ENCODE measurements around the gene GSTM1.
"Not testable (repeated sequence)": the region's sequence is repeated elsewhere in the genome, so short reads cannot be mapped to it uniquely, and the experiment has no call there.

Gene GSTM1

GRCh38 chr1:109697861-109698260, 10.2 kb downstream of the GSTM1 start:
- DNase-seq (ENCODE audit: low read depth in 2 of 2) = not testable (repeated sequence)

- not testable (repeated sequence) for DNase-seq (ENCODE audit: low read depth in 2 of 2)
Observed at GRCh38 chr1:109702940-109703339, 15.3 kb downstream of the GSTM1 start.

- no peak for DNase-seq (ENCODE audit: low read depth in 2 of 2)
Observed at GRCh38 chr1:109704173-109704572, 16.6 kb downstream of the GSTM1 start.

DNA sequence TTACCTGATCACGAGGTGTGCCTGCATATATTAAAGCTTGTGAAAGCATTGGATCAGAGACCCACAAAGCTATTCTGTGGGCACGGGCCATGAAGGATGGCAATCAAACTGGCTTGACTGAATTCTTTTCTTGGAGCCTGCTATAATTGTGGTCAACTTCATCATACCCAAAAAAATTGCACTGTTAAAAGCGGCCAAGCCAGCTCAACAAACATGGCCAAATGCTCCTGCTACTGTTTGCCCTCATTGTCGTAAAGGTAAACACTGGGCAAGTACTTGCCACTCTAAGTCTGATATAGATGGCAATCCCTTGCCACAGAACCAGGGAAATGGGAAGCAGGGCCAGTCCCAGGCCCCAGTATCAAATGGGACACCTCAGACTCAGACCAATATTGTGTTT, 17.8 kb downstream of the GSTM1 start:
- DNase-seq (ENCODE audit: low read depth in 2 of 2) = no peak

GRCh38 chr1:109708949-109709348, 21.3 kb downstream of the GSTM1 start:
- DNase-seq (ENCODE audit: low read depth in 2 of 2) = not testable (repeated sequence)

DNA sequence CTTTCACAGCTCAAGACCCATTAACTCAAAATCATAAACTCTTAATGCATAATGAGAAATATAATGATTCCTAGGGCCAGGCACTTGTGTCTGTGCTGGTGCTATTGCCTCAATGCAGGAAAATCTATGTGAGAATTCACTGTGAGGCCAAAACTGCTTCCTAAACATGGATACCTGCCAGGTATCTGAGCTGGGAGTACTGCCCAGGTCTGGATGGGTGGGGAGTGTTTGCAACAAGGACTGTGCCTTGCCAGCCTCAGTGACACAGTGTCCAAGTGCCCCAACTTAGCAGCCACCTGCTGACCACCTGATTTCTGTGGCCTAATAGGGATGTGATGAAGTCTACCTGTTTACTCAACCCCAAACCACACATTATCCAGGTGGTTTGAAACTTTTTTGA, 22.2 kb downstream of the GSTM1 start:
- not testable (repeated sequence) for DNase-seq (ENCODE audit: low read depth in 2 of 2)

DNA sequence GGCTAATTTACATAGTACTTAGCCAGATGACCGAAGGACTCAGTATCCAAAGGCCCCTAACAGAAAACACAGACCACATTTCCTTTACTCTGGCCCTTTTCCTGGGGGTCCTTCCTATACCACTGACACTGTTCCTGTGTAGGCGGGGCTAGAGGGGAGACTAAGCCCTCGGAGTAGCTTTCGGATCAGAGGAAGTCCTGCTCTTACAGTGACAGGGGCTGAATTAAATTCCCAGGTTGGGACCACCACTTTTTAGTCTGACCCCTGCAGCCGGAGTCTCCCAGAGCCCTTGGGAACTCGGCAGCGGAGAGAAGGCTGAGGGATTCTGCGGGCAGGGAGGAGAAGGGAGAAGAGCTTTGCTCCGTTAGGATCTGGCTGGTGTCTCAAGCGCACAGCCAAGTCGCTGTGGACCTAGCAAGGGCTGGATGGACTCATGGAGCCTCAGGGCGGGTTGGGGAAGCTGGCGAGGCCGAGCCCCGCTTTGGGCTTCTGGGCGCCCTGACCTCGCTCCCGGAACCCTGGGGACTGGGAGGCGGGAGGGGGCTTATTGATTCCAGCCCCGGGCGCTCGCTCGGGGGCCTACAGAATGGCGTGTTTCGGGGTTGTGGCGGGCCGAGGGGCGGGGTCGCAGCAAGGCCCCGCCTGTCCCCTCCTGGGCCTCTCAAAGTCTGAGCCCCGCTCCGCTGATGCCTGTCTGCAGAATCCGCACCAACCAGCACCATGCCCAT, 24.1 kb downstream of the GSTM1 start, which contains the start of gene GSTM5:
Gene GSTM5, plus strand, starts transcription at position 659 of the 728 bp plus-strand sequence. Its CDS starts 62 bp downstream, at position 721.
- DNase-seq (ENCODE audit: low read depth in 2 of 2) = not testable (repeated sequence)

DNA sequence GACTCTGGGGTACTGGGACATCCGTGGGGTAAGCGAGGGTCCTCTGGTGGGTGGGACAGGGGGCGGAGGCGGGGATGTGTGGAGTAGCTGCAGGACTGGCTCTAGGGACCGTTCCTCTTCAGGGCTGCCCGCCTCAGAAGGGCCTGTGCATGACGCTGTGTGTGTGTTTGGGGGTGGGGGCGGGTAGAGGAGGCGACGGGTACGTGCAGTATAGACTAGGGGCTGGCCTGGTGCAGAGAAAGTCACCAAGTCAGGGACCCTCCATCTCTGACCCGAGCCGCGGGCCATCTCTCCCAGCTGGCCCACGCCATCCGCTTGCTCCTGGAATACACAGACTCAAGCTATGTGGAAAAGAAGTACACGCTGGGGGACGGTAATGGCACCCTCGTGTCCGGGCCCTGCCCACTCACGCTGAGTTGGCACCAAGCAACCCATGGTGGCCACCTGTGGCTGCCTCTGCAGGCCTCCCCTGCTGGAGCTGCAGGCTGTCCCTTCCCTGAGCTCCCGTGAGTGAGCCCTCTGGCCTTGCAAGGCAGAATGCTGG, 24.8 kb downstream of the GSTM1 start:
- DNase-seq (ENCODE audit: low read depth in 2 of 2) = no peak

DNA sequence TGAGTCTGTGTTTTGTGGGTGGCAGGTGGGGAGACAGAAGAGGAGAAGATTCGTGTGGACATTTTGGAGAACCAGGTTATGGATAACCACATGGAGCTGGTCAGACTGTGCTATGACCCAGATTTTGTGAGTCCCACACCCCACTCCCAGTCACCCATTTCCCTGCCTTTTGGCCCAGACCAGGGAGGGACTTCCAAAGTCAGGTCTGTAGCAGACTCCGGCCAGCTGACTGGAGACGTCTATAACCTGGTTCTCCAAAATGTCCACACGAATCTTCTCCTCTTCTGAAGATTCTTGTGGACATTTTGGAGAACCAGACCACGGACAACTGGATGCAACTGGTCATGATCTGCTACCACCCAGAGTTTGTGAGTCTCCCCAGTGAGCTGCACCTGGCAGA, 26.0 kb downstream of the GSTM1 start:
- DNase-seq (ENCODE audit: low read depth in 2 of 2) = no peak

GRCh38 chr1:109714661-109715372, 27.2 kb downstream of the GSTM1 start:
- DNase-seq (ENCODE audit: low read depth in 2 of 2) = no peak

DNA sequence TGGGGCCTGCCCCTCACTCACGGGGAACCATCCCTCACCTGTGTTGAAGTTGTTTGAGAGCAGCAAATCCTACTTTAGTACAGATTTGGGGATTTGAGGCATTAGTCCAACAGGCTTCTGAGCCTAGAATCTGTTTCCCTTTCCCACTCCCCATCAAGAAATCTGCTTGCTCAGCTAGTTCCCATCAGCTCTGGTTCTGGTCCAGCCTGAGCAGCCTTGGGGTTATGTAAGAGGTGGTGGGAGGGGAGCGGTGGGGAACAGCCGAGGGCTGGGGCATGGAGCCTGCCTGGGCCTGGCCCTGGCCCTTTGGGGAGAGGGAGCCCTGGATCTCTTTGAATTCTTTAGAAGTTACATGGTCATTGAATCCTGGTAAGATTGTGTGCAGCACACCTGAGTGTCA, 28.5 kb downstream of the GSTM1 start:
- DNase-seq (ENCODE audit: low read depth in 2 of 2) = no peak

- no peak for DNase-seq (ENCODE audit: low read depth in 2 of 2)
Observed at GRCh38 chr1:109716570-109717090, 29.0 kb downstream of the GSTM1 start.

DNA sequence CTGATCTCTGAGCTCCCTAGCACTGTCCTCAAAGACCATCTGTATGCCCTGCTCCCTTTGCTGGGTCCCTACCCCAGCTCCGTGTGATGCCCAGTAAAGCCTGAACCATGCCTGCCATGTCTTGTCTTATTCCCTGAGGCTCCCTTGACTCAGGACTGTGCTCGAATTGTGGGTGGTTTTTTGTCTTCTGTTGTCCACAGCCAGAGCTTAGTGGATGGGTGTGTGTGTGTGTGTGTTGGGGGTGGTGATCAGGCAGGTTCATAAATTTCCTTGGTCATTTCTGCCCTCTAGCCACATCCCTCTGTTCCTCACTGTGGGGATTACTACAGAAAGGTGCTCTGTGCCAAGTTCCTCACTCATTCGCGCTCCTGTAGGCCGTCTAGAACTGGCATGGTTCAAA, 30.1 kb downstream of the GSTM1 start:
- no peak for DNase-seq (ENCODE audit: low read depth in 2 of 2)

- DNase-seq (ENCODE audit: low read depth in 2 of 2) = no peak
Observed at GRCh38 chr1:109718495-109718894, 30.9 kb downstream of the GSTM1 start.

DNA sequence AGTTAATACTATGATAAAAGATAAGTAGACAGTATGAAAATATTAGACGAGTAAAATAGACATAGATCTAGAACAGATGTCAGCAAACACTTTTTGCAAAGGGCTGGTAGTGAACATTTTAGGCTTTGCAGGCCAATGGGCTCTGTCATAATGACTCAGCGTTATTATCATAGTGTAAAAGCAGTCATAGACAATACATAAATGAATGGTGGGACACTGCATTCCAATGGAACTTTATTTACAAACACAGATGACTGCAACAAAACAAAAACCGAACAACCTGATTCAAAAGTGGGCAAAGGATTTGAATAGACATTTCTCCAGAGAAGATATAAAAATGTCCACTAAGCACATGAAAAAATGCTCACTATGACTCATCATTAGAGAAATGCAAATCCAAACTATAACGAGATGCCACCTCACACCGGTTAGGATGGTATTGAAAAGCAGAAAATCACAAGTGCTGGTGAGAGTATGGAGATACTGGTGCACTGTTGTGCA, 31.8 kb downstream of the GSTM1 start:
- no peak for DNase-seq (ENCODE audit: low read depth in 2 of 2)

GRCh38 chr1:109721042-109721441, 33.4 kb downstream of the GSTM1 start:
- no peak for DNase-seq (ENCODE audit: low read depth in 2 of 2)

GRCh38 chr1:109721971-109722370, 34.4 kb downstream of the GSTM1 start:
- DNase-seq (ENCODE audit: low read depth in 2 of 2) = no peak

DNA sequence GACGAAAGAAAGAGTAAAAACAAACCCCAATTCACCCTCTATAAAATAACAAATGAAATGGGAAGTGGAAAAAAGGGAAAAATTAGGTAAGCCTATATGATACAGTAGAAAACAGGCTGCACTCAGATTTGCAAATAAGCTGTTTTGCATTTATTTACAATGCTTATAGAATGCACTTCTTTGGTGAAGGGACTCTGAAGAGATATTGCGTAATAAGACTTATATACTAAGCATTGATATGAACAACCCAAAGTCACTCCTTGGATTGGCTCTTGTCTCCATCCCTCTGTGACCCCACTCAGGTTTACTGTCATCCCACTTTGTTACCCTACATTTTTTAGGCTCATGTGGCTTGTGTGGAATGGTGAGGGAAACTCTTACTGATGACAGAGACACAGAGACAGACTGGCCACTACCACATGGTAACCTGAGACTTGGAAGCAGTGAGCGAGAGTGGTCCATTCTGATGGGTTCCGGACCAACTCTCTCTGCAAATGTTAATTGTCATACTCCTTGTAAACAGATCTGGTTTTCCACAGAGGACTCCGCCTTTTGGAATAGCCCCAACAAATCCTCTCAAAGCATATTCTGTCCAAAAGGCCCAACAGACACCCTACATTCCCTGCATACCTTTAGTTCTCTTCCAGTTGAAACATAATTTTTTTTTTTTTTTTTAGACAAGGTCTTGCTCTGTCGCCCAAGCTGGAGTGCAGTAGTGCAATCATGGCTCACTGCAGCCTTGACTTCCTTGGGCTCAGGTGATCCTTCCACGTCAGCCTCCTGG, 35.5 kb downstream of the GSTM1 start:
- DNase-seq (ENCODE audit: low read depth in 2 of 2) = no peak

- no peak for DNase-seq (ENCODE audit: low read depth in 2 of 2)
Observed at GRCh38 chr1:109724933-109725332, 37.3 kb downstream of the GSTM1 start.

- no peak for DNase-seq (ENCODE audit: low read depth in 2 of 2)
Observed at GRCh38 chr1:109725510-109725909, 37.9 kb downstream of the GSTM1 start.

DNA sequence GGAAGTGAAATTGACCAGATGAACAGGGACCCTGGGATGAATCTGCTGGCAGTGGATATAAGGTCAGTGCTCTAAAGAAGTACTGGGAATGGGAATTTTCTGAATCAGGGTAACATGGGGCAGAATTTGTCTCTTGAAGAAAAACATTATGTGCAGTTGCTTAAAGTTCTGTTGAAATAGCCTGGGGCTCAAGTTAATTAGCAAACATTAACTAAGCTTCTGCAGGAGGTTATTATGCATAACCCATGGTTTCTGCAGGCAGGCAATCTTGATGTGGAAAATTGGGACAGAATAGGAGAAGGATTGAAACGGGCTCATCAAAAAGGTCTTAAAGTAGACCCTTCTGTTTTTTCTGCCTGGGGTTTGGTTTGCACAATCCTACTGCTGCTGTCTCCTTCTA, 38.4 kb downstream of the GSTM1 start:
- DNase-seq (ENCODE audit: low read depth in 2 of 2) = no peak
